Fibroblast of villous mesenchyme (primary cell): ENCODE measurements around the gene KCP. TPM values are rescaled to one million over a fixed set of nuclear protein-coding genes. Genes with fewer than 3 reads are reported as not detected.

Source experiments
- DNase-seq: peaks from one replicate; pipeline ENCODE4 v3.0.0-alpha.2; 2010; ENCODE audit warnings: low read depth
- H3K4me3 ChIP-seq: 2 replicates; pipeline ENCODE4 v1.5.1; 2011; ENCODE audit warnings: low read depth, mild to moderate bottlenecking, low read length
- total RNA-seq: library from RNA; depleted of rRNA; stranded (reverse); fragments of >200 nt; gene quantifications from 2 replicates; pipeline ENCODE4 v1.2.3, GENCODE V29; 2012
- TF ChIP-seq, protein P1 (sequence below): IDR thresholded peaks from 2 replicates; pipeline ENCODE4 v1.5.1; 2012; ENCODE audit warnings: low read depth, mild to moderate bottlenecking, low read length; ENCODE audit not compliant: insufficient read depth

KCP gene
- total RNA-seq, 1 donor, result not detected

DNA sequence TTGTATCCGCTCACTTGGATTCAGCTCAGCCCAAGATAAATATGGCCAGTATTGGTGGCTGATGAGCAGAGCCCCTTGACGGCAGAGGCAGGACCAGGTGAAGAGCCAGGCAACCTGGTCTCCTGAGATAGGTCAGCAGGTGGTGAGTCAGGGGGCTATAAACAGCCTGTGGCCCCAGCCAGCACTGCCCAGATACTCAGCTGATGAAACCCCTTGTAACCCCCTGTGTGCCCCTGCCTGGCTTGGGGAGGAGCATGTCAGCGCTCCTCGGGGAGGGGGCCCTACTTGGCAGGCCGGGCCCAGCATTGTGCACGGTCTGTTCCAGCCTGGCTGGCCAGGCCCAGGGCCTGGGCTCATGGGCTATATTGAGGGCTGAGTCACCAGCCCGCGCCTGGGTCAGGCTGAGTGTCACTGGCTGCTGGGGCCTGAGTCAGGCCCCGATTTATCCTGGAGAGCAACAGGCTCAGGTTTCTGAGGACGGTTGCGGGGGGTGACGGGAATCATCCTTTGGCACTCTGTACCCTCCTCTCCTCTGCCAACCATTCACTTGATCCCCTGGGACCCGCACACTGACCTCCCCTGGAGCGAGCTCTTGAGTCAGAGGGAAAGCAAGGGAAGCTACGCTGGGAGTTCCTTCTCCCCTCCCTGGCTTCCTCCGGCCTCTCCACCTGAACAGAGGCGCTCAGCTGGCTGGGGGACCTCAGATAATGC lies 83.1 kb downstream of the KCP start:
- peak; percentile 61 for DNase-seq
- TF ChIP-seq, protein P1, sequence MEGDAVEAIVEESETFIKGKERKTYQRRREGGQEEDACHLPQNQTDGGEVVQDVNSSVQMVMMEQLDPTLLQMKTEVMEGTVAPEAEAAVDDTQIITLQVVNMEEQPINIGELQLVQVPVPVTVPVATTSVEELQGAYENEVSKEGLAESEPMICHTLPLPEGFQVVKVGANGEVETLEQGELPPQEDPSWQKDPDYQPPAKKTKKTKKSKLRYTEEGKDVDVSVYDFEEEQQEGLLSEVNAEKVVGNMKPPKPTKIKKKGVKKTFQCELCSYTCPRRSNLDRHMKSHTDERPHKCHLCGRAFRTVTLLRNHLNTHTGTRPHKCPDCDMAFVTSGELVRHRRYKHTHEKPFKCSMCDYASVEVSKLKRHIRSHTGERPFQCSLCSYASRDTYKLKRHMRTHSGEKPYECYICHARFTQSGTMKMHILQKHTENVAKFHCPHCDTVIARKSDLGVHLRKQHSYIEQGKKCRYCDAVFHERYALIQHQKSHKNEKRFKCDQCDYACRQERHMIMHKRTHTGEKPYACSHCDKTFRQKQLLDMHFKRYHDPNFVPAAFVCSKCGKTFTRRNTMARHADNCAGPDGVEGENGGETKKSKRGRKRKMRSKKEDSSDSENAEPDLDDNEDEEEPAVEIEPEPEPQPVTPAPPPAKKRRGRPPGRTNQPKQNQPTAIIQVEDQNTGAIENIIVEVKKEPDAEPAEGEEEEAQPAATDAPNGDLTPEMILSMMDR, result no peak
- no peak overlapping the region for H3K4me3 ChIP-seq

DNA sequence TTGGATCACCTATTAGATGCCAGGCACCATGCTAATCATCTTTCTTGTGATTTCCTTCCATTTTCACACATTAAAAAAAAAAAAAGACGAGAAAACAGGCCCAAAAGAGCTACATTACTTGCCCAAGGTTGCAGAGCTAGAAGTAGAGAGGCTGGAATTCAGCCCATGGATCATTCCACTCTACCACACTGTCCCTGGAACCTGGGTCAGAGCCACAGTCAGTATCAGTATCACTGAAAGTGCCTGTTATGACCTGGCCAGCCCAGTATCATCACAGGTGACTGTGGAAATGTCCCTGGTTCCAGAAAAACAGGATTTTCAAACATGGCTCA lies 83.6 kb downstream of the KCP start:
- no peak overlapping the region for H3K4me3 ChIP-seq
- no peak for DNase-seq
- TF ChIP-seq, protein P1, result no peak

Other genes starting within 250 kb of the KCP start
- gene GARIN1A, start 238.4 kb downstream of the KCP start, total RNA-seq, result 0.64 and 2.6 TPM in 2 replicates
- gene CALU, start 171.3 kb downstream of the KCP start, total RNA-seq, result 689 and 855 TPM in 2 replicates
- not detected in 2 replicates for gene OPN1SW, start 134.9 kb downstream of the KCP start, total RNA-seq
- 9.9 and 10.6 TPM in 2 replicates for gene CCDC136, start 118.7 kb downstream of the KCP start, total RNA-seq
- 185 and 202 TPM in 2 replicates for gene FLNC, start 80.3 kb downstream of the KCP start, total RNA-seq
- gene ATP6V1F, start 47.9 kb downstream of the KCP start, total RNA-seq, result 73.1 and 82.5 TPM in 2 replicates
- under 0.01 TPM in 1 of 2 replicates, not detected in the other for gene IRF5, start 27.2 kb upstream of the KCP start, total RNA-seq
- 55.4 and 60.9 TPM in 2 replicates for gene TNPO3, start 144.4 kb upstream of the KCP start, total RNA-seq
- gene TSPAN33, start 234.0 kb upstream of the KCP start, total RNA-seq, result 0.32 and 0.43 TPM in 2 replicates